NCI-H2029 treated with DMSO at 0.1 percent for 48 hours (cell line): ENCODE measurements around the gene TRIM68.

Experiments
- DNase-seq: peaks from one replicate; lab custom pipeline; 2025; lab: John Stamatoyannopoulos, UW

Gene TRIM68

GRCh38 chr11:4606231-4607015, 1.6 kb downstream of the TRIM68 start:
- DNase-seq = peak; percentile 73

- DNase-seq = no peak
Observed at GRCh38 chr11:4605057-4605456, 3.0 kb downstream of the TRIM68 start.

DNA sequence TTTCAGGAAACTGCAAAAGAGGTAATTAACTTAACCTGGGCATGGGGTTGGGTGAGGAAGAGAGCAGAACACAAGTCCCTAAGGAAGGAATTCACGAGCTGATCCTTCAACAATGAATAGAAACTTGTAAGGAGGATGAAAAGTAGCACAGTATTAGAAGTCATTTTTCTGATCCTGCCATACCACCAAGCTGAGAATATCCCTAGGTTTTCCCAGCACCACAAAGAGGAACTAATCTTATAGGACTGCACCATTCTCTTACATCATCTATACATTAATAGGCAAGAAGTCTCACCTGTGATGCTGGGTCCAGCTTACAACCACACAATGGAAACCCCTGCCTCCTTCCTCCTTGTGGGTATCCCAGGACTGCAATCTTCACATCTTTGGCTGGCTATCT, 14.3 kb downstream of the TRIM68 start, which contains the start of gene OR52I1:
Gene OR52I1, plus strand, starts transcription at position 301 of the 400 bp plus-strand sequence. Its CDS starts 0 bp downstream, at position 301.
- no peak for DNase-seq

DNA sequence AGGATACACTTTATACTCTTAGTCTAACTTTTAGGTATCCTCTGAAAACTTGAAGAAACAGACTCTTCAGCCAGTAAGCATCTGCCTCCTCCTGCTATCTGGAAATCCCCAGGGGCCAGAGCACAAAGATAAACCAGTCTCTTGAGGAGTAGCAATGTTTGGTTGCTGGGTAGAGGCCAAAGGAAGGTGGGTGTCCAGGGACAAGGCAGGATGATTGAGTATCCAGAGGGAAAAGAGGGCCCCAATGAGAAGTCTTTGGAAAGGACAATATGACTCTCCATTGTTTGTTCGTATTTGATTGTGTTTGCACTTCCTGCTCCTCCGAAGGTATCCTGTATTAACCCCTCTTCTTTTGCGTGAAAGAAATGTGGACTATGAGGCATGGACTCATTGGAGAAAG, 19.0 kb downstream of the TRIM68 start:
- no peak for DNase-seq

- no peak for DNase-seq
Observed at GRCh38 chr11:4581443-4581842, 26.6 kb downstream of the TRIM68 start, which contains the start of gene OR52I2. TSS of gene OR52I2 (plus strand) at chr11:4581743.

- no peak for DNase-seq
Observed at GRCh38 chr11:4580124-4580523, 27.9 kb downstream of the TRIM68 start.

DNA sequence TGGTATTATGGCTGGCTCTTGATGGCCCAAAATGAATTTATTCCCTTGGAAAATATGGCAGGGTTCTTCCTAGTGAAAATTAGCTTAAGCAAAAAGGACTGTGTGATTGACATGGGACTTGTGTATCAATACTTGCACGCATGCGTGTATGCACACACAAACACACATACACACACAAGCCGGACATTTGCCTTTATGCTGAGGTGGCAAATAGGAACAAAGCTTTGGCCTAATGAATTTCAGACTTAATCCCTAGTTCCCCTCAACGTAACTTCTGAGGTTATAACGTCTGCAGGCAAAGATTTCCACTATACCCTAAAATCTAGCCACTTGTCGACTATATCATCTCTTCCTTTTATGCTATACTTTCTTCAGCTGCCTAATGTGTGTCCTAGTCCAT, 29.4 kb downstream of the TRIM68 start:
- no peak for DNase-seq

GRCh38 chr11:4577761-4578160, 30.3 kb downstream of the TRIM68 start:
- no peak for DNase-seq

GRCh38 chr11:4576880-4577279, 31.2 kb downstream of the TRIM68 start:
- no peak for DNase-seq

DNA sequence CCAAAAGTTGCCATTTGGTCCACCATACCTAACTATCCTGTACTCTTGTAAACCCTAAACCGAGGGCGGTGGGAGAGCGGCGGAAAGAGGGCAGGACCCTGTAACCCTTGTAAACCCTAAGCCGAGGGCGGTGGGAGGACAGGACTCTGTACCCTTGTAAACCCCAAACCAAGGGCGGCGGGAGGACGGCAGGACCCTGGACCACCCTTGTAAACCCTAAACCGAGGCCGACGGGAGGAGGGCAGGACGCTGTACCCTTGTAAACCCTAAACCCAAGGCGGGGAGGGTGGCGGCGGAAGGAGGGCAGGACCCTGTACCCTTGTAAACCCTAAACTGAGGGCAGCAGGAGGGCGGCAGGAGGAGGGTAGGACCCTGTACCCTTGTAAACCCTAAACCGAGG, 39.0 kb downstream of the TRIM68 start:
- DNase-seq = no peak

GRCh38 chr11:4565371-4565770, 42.7 kb downstream of the TRIM68 start:
- DNase-seq = no peak

DNA sequence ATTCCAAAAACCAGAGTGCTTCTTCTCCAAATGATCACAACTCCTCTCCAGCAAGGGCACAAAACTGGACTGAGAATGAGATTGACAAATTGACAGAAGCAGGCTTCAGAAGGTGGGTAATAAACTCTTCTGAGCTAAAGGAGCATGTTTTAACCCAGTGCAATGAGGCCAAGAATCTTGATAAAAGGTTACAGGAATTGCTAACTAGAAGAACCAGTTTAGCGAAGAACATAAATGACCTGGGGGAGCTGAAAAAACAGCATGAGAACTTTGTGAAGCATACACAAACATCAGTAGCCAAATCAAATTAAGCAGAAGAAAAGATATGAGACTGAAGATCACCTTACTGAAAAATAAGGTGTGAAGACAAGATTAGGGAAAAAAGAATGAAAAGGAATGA, 47.6 kb downstream of the TRIM68 start:
- DNase-seq = no peak

GRCh38 chr11:4559527-4560440, 48.2 kb downstream of the TRIM68 start:
- no peak for DNase-seq

DNA sequence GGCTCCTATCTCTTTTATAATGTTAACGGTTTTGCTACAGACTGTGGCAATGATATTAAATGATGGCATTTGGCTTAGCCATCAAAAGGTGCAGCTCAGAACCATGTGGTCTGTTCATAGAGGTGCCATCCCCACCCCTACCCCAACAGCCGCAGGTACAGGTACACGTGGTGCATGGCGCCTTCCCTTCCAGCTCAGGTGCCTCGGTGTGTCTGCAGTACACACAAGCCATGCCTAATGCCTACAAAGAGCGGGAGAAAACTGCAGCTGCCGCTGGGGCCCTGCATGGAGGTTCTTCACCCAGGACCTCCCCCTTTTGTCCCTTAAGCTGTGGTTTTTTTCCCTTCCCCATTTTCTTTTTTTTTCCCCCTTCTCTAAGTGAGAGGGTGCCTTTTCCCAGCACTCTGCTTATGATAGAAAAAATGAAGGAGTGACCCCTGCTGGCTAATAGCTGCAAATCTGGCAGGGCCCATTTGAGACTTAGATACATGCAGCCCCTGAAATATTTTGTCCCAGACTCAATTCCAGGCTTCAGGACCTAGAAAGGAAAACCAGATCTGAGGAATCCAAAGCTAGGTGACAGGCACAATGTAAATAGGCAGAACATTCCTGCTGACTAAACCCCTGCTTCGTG, 56.6 kb downstream of the TRIM68 start:
- DNase-seq = no peak
